Choroid plexus epithelial cell (primary cell): Measurements from ENCODE around the gene CA9.

Experiments used
- DNase-seq: peaks from one replicate; pipeline ENCODE4 v3.0.0-alpha.2; 2010; ENCODE audit warnings: low read depth
- H3K4me3 ChIP-seq: 2 replicates; pipeline ENCODE4 v1.5.1; 2011; ENCODE audit warnings: low read depth, mild to moderate bottlenecking, control low read depth, low read length, moderate library complexity
- TF ChIP-seq, protein P1 (sequence below): conservative IDR thresholded peaks from 2 replicates; pipeline ENCODE4 v1.5.1; 2011; ENCODE audit warnings: low read depth, mild to moderate bottlenecking, control low read depth, inconsistent platforms, low read length, moderate library complexity

The CA9 gene

DNA sequence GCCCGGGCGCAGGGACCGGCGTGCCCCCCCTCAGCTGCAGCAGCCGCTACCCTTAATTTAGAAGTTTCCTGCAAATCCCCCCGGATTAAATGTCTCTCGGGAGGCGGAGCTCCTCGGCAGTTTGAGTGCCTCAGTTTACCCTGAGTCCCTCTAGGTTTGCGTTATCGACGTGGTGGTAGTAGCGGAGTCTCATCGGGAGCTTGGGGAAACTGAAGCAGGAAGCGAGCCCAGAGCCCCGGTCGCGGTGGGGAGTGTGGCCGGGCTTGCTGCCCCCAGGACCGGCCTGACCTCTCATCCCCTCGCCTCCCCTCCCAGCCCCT, 16.5 kb downstream of the CA9 start:
- peak; percentile 58 for DNase-seq
- H3K4me3 ChIP-seq: peak overlapping the region; percentile 78
- TF ChIP-seq, protein P1, sequence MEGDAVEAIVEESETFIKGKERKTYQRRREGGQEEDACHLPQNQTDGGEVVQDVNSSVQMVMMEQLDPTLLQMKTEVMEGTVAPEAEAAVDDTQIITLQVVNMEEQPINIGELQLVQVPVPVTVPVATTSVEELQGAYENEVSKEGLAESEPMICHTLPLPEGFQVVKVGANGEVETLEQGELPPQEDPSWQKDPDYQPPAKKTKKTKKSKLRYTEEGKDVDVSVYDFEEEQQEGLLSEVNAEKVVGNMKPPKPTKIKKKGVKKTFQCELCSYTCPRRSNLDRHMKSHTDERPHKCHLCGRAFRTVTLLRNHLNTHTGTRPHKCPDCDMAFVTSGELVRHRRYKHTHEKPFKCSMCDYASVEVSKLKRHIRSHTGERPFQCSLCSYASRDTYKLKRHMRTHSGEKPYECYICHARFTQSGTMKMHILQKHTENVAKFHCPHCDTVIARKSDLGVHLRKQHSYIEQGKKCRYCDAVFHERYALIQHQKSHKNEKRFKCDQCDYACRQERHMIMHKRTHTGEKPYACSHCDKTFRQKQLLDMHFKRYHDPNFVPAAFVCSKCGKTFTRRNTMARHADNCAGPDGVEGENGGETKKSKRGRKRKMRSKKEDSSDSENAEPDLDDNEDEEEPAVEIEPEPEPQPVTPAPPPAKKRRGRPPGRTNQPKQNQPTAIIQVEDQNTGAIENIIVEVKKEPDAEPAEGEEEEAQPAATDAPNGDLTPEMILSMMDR: no peak

DNA sequence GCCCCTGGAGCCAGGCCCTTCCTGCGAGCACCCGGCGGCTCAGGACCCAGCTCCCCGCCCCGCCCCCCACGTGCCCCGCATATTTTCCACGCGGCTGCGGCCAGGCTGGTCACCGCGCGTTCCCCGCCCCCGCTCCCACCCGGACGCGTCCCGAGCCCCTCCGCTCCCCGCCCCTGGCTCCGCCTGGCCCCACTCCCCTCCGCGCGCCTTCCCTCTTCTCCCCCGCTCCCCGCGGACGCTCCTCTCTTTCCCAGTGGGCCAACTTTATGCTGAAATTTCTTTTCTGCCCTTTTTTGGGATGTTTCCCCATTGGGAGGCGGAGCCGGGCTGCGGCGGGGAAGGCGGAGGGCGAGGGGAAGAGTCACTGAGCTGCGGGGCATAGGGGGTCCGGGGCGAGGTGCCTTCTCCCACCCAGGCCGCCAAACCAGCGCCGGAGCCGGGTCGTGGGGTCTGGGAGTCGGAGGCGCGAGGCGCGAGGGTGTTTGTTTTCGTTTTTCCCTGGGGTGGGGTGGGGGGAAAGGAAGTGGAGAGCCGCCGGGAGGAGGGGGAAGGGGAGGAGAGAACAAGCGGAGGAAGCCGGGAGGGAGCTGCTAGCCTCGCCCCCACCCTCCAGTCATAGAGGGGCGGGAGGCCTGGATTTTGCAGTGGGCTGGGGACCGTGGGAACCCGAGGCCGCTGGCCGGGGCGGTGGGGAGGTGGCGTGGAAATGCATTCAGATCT, 17.0 kb downstream of the CA9 start:
- DNase-seq: peak; percentile 70
- peak overlapping the region; percentile 78 for H3K4me3 ChIP-seq
- TF ChIP-seq, protein P1: no peak

DNA sequence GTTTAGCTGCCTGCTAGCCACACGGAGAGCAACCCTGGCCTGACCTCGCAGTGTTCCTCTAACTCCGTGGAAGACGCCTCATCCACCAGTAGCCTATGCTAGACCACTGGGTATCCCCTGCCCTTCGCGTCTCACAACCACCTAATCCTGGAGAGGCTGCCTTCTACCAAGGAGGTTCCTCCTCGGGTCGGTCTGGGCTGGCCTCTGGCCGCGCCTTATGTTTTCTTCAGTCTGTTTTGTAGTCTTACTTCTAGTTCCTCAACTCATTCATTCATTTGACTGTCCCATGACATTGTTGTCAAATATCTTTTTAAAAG, 17.6 kb downstream of the CA9 start:
- TF ChIP-seq, protein P1: no peak
- H3K4me3 ChIP-seq: peak overlapping the region; percentile 78
- no peak for DNase-seq

DNA sequence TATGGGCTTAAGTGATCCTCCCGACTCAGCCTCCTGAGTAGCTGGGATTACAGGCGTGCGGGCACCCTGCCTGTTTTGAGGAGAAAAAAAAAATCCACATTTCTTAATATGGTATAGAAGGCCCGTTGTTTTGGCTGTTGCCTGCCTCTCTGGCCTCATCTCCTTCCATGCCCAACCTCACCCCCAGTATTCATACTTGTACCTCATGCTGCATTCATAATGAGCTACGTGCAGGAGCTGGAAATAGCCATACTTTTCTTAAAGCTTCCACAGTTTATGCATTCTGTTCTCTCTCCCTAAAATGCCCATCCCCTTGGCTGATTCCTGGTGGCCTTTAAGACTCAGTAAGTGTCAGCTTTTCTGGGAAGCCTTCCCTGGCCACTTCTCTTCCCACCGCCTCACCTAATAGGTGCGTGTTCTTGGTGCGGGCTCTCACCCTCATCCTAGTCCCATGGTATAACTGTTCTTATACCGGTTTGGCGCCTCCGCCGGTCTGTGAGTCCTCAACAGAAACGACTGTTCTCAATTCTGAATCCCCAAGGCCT, 18.1 kb downstream of the CA9 start:
- no peak overlapping the region for H3K4me3 ChIP-seq
- DNase-seq: no peak
- TF ChIP-seq, protein P1: peak; percentile 17

DNA sequence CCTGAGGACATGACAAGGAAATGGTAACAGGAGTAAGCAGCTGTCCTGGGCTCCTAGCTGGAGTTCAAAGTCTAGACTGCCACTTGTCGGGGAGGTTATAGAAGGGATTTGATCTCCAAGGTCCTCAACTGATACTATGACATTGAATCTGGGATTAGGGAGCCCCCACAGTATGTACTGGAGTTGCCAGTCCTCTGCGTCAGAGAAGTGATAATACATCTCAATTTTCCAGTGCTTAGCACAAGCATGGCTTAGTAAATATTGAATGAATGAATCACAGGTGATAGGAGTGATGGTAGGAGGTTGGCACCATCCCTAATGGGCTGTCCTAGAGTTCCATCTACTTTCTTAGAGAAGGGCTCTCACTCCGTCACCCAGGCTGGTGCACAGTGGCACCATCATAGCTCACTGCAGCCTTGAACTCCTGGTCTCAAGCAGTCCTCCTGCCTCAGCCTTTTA, 22.2 kb downstream of the CA9 start:
- TF ChIP-seq, protein P1: no peak
- H3K4me3 ChIP-seq: no peak overlapping the region
- DNase-seq: no peak

DNA sequence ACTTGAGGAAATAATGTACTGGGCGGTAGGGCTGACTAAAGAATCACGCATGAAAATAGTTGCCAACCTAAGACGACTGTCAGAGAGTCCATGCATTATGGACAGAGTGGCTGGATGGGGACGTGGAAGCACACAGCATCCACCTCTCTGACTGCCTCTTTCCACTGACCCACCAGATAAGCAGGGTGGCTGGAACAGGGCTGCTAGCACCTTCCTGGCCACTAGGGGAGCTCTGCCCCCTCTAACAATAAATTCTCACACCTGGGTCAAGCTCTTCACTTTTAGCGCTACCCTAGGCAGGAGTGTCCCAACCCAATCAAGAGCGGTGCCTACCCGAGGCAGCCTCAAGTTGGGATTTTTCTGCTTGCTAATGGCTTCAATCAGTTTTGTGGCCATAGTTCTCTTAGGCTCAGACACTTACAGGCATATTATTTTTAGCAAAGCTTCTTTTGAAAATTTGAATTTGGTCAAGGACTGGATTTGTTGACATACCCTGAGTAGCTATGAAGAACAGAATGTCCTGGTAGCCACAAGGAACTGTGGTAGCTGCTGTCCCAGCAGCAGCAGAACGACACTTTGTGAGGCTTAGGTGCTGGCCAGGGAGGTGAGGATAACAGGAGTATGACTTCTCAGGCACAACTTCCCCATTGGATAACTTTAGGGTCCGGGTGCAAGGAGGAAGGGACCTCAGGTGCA, 22.9 kb downstream of the CA9 start:
- TF ChIP-seq, protein P1: peak; percentile 93
- H3K4me3 ChIP-seq: no peak overlapping the region
- peak; percentile 72 for DNase-seq
